RWPE2 (cell line): Measurements from ENCODE around the gene SLC9A9.

ENCODE experiments used
- ATAC-seq: fragments of 200-7000 bp; cut with Tn5 transposase; 3 replicates; pipeline ENCODE4 v1.9.1; 2021; ENCODE audit warnings: low read depth
- DNase-seq: peaks from one replicate; pipeline ENCODE4 v3.0.0-alpha.2; 2020; ENCODE audit warnings: low spot score
- H3K27ac ChIP-seq: fragments of 450-650 bp; 2 replicates; pipeline ENCODE4 v1.5.1; 2017; ENCODE audit warnings: mild to moderate bottlenecking; ENCODE audit not compliant: poor library complexity, severe bottlenecking
- H3K27me3 ChIP-seq: fragments of 250-450 bp; sonication (Bioruptor Pico); 2 replicates; pipeline ENCODE4 v1.5.1; 2021; ENCODE audit warnings: mild to moderate bottlenecking, moderate library complexity; ENCODE audit not compliant: insufficient read depth, poor library complexity, severe bottlenecking
- H3K36me3 ChIP-seq: fragments of 250-450 bp; sonication (Bioruptor Pico); 2 replicates; pipeline ENCODE4 v1.5.1; 2020; ENCODE audit warnings: low read depth, mild to moderate bottlenecking, moderate library complexity
- H3K4me1 ChIP-seq: fragments of 250-450 bp; sonication (Bioruptor Pico); 2 replicates; pipeline ENCODE4 v1.5.1; 2021; ENCODE audit warnings: mild to moderate bottlenecking, moderate library complexity; ENCODE audit not compliant: insufficient read depth, poor library complexity, severe bottlenecking
- H3K4me3 ChIP-seq: fragments of 250-450 bp; sonication (Bioruptor Pico); 2 replicates; pipeline ENCODE4 v1.5.1; 2021; ENCODE audit warnings: mild to moderate bottlenecking, moderate library complexity; ENCODE audit not compliant: severe bottlenecking
- H3K9me3 ChIP-seq: fragments of 250-450 bp; sonication (Bioruptor Pico); 2 replicates; pipeline ENCODE4 v1.5.1; 2021; ENCODE audit warnings: mild to moderate bottlenecking, moderate library complexity; ENCODE audit not compliant: severe bottlenecking
- TF ChIP-seq, protein P1 (sequence below): fragments of 450-650 bp; IDR thresholded peaks from one replicate; pipeline ENCODE4 v1.5.1; 2017; ENCODE audit warnings: mild to moderate bottlenecking, moderate library complexity; ENCODE audit not compliant: poor library complexity, severe bottlenecking

Gene SLC9A9

DNA sequence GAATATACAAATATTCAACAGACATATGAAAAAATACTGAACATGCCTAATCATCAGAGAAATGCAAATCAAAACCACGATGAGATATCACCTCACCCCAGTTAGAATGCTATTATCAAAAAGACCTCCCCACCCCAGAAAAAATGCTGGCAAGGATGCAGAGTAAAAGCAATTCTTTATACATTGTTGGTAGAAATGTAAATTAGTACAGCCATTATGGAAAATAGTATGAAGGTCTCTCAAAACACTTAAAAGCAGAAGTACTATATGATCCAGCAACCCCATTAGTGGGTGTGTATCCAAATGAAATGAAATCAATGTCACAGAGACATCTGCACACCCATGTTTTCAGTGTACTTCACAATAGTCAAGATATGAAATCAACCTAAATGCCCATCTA, 420.0 kb downstream of the SLC9A9 start:
- Histone ChIP-seq H3K27ac (no peak overlapping the region), H3K9me3 (no peaks in the 10 kb centered on the region), H3K4me1 (no peaks in the 10 kb centered on the region), H3K27me3 (no peaks in the 10 kb centered on the region), H3K36me3 (no peaks in the 10 kb centered on the region), H3K4me3 (no peak overlapping the region)
- TF ChIP-seq, protein P1, sequence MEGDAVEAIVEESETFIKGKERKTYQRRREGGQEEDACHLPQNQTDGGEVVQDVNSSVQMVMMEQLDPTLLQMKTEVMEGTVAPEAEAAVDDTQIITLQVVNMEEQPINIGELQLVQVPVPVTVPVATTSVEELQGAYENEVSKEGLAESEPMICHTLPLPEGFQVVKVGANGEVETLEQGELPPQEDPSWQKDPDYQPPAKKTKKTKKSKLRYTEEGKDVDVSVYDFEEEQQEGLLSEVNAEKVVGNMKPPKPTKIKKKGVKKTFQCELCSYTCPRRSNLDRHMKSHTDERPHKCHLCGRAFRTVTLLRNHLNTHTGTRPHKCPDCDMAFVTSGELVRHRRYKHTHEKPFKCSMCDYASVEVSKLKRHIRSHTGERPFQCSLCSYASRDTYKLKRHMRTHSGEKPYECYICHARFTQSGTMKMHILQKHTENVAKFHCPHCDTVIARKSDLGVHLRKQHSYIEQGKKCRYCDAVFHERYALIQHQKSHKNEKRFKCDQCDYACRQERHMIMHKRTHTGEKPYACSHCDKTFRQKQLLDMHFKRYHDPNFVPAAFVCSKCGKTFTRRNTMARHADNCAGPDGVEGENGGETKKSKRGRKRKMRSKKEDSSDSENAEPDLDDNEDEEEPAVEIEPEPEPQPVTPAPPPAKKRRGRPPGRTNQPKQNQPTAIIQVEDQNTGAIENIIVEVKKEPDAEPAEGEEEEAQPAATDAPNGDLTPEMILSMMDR, result no peak
- ATAC-seq (no peak), DNase-seq (no peak)

DNA sequence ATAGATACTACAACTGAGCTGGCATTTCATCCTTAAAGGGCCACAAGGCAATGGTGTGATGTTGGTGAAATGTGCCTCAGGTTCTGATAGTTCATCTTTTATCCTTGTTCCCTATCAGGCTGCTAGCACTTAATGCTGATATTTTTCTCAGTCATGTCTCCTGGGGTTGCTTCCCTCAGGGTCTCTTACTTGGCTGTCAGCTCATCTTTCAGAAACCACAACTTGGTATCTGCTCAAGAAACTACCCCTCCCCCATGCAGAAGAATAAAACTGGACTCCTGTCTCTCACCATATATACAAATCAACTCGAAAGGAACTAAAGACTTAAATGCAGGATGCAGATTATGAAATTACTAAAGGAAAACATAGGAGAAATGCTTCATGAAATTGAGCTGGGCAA, 420.6 kb downstream of the SLC9A9 start:
- Histone ChIP-seq H3K27me3 (no peaks in the 10 kb centered on the region), H3K9me3 (no peaks in the 10 kb centered on the region), H3K27ac (no peak overlapping the region), H3K36me3 (no peaks in the 10 kb centered on the region), H3K4me3 (no peak overlapping the region), H3K4me1 (no peaks in the 10 kb centered on the region)
- DNase-seq, result no peak
- TF ChIP-seq, protein P1, result no peak
- ATAC-seq, result no peak

DNA sequence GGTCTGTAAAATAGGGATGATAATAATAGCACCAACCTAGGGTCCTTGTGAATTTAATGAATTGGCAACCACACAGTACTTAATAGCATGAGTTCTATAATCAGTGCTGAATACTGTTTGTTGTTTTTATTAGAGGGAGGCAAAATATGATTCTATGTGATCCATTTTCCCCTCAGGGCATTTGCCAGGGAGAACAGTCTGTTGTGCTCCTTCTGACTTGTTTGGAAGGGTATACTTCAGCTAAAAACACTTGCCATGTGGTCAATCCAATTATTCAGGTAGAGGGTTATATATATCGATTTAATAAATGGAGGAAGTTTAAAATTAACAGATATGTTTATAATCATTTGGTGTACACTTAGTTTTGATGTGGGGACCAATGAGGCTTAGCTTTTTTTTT, 423.4 kb downstream of the SLC9A9 start:
- TF ChIP-seq, protein P1, result no peak
- H3K4me1 ChIP-seq, result no peaks in the 10 kb centered on the region

DNA sequence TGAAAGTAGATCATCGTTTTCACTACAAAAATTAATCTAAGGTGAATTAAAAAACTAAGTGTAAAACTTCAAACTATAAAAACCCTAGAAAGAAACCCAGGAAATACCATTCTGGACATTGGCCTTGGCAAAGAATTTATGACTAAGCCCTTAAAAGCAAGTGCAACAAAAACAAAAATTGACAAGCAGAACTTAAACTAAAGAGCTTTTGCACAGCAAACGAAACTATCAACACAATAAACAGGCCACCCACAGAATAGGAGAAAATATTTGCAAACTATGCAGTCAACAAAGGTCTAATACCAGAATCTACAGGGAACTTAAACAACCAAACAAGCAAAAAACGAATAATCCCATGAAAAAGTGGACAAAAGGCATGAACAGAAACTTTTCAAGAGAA, 426.7 kb downstream of the SLC9A9 start:
- TF ChIP-seq, protein P1, result no peak
- no peak for ATAC-seq
- H3K9me3 ChIP-seq, result no peaks in the 10 kb centered on the region
- H3K27ac ChIP-seq, result no peak overlapping the region
- no peaks in the 10 kb centered on the region for H3K36me3 ChIP-seq
- DNase-seq, result no peak
- no peaks in the 10 kb centered on the region for H3K4me1 ChIP-seq
- H3K4me3 ChIP-seq, result no peak overlapping the region
- no peaks in the 10 kb centered on the region for H3K27me3 ChIP-seq

More for the DNA sequence above, 423.4 kb downstream of the SLC9A9 start:
- DNase-seq, result no peak
- Histone ChIP-seq H3K27ac (no peak overlapping the region), H3K36me3 (no peaks in the 10 kb centered on the region), H3K9me3 (no peaks in the 10 kb centered on the region), H3K27me3 (no peaks in the 10 kb centered on the region), H3K4me3 (no peak overlapping the region)
- no peak for ATAC-seq

DNA sequence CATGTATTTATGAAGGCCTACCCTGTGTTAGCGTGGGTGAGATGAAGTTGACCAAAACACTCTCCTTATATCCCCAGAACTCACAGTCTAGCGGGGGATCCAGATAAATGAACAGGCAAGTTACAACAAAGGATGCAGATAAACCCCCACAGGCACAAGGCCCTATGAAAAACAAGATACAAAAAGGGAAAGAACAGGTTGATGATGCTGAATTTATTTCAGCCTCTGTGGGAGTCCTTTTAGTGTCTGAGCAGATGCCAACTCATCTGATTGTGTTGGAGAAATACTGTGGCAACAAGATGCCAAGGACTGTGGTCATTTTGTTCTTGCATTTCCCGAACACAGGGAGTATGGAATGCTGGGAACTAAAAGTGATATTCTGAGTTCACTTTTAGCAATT, 428.7 kb downstream of the SLC9A9 start:
- Histone ChIP-seq H3K9me3 (no peaks in the 10 kb centered on the region), H3K27ac (no peak overlapping the region), H3K4me3 (no peak overlapping the region), H3K36me3 (no peaks in the 10 kb centered on the region), H3K4me1 (no peaks in the 10 kb centered on the region), H3K27me3 (no peaks in the 10 kb centered on the region)
- ATAC-seq, result no peak
- DNase-seq, result no peak
- TF ChIP-seq, protein P1, result no peak
